MM.1S (cell line): ENCODE data around the gene SIPA1L2.

Experiments used
- EZH2 ChIP-seq: fragments of 300-600 bp; sonication (generic); optimal IDR thresholded peaks from 2 replicates; pipeline ENCODE3; 2017; ENCODE audit warnings: low read depth, mild to moderate bottlenecking, antibody characterized with exemption, low read length, mixed read lengths
- EZH2phosphoT487 ChIP-seq: fragments of 300-600 bp; sonication (generic); IDR thresholded peaks from 2 replicates; pipeline ENCODE4 v1.6.1; 2018; ENCODE audit warnings: antibody characterized with exemption, low read length
- TF ChIP-seq, protein P1 (sequence below): fragments of 300-600 bp; sonication (generic); IDR thresholded peaks from 2 replicates; pipeline ENCODE4 v1.5.1; 2016; ENCODE audit warnings: antibody characterized with exemption, low read length, mixed read lengths

GRCh38 chr1:232598133-232598532, 31.8 kb downstream of the SIPA1L2 start:
- TF ChIP-seq, protein P1, sequence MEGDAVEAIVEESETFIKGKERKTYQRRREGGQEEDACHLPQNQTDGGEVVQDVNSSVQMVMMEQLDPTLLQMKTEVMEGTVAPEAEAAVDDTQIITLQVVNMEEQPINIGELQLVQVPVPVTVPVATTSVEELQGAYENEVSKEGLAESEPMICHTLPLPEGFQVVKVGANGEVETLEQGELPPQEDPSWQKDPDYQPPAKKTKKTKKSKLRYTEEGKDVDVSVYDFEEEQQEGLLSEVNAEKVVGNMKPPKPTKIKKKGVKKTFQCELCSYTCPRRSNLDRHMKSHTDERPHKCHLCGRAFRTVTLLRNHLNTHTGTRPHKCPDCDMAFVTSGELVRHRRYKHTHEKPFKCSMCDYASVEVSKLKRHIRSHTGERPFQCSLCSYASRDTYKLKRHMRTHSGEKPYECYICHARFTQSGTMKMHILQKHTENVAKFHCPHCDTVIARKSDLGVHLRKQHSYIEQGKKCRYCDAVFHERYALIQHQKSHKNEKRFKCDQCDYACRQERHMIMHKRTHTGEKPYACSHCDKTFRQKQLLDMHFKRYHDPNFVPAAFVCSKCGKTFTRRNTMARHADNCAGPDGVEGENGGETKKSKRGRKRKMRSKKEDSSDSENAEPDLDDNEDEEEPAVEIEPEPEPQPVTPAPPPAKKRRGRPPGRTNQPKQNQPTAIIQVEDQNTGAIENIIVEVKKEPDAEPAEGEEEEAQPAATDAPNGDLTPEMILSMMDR = no peak
- TF ChIP-seq EZH2 (no peak), EZH2phosphoT487 (no peak)
